Measurements from ENCODE around the gene CTDP1.

- TF ChIP-seq CTCF (conservative IDR thresholded peaks at IDR 0.05 in 1 of 2, IDR thresholded peaks at IDR 0.05 in 1 of 2; ENCODE audit: extremely low read depth in 1 of 2, insufficient read depth in 1 of 2, low read depth in 1 of 2, low read length in 2 of 2) (no peak), EZH2 (IDR thresholded peaks at IDR 0.05; ENCODE audit: borderline replicate concordance, low read length) (no peak)
Observed at GRCh38 chr18:79796531-79797405, 117.2 kb downstream of the CTDP1 start.

All from mammary epithelial cell (primary cell).